Measurements from ENCODE around the gene EPHA10.
"Not testable (repeated sequence)": the region's sequence is repeated elsewhere in the genome, so short reads cannot be mapped to it uniquely, and the experiment has no call there.

Gene EPHA10

DNA sequence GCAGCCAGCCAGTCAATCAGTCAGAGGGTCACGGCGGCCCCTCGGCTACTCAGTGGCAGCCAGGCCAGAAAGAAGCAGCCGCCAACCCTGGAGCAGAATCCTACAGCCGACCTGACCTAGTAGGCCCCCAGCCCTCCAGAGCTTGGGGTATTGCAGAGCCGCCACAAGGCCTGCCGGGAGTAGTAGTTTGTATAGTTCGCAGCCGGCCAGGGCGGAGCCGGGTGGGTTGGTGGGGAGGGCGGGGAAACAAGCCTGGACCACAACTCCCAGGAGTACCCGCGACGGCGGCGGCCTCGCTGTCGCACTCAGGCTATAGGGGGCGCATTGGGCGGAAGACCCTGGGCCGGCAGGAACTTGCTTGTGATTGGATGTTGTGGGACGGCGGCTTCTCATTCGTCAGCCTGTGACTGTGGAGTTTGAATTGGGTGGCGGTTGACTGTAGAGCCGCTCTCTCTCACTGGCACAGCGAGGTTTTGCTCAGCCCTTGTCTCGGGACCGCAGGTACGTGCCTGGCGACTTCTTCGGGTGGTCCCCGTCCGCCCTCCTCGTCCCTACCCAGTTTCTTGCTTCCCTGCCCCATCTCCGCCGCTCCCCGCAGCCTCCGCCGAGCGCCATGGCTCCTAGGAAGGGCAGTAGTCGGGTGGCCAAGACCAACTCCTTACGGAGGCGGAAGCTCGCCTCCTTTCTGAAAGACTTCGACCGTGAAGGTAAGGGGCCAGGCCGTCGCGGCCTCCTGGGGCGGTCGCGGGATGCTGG, 72.7 kb downstream of the EPHA10 start, which contains the start of gene CDCA8:
Gene CDCA8, plus strand, starts transcription at position 439 of the 756 bp plus-strand sequence. Its CDS starts 175 bp downstream, at position 614.
- Histone ChIP-seq H3K9me3 (ENCODE audit: insufficient read depth, low read length) (no peaks in the 10 kb centered on the region), H4K20me1 (ENCODE audit: low read depth, low read length) (no peaks in the 10 kb centered on the region), H3K4me3 (ENCODE audit: insufficient read depth, low read length, poor library complexity, severe bottlenecking) (peak within 1 kb of the TSS; percentile 74), H3K9me2 (replicated peaks; ENCODE audit: insufficient read depth, low read length) (no peaks in the 10 kb centered on the region), H3K27me3 (ENCODE audit: low read length) (no peaks in the 10 kb centered on the region), H3F3A (ENCODE audit: insufficient read depth) (no peaks in the 10 kb centered on the region; the same call in 1 of the 2 replicates), H3K79me2 (ENCODE audit: insufficient read depth, low read length) (peaks cover 65% of the 10 kb centered on the region), H3K27ac (ENCODE audit: low read depth, low read length) (peak within 1 kb of the TSS; percentile 80), H3K9ac (ENCODE audit: low read length) (peak within 1 kb of the TSS; percentile 90), H3K36me3 (ENCODE audit: low read length) (peaks cover 23% of the 10 kb centered on the region; the same call in 1 of the 2 replicates), H3K4me2 (ENCODE audit: low read depth, low read length, poor library complexity, severe bottlenecking) (peak within 1 kb of the TSS; percentile 90), H2AFZ (ENCODE audit: low read depth, low read length, severe bottlenecking) (peak within 1 kb of the TSS; percentile 79)
- TF ChIP-seq CTCF (IDR thresholded peaks at IDR 0.05; ENCODE audit: insufficient read depth, low read length, poor library complexity, severe bottlenecking) (peak; percentile 63), EZH2phosphoT487 (conservative IDR thresholded peaks at IDR 0.05; ENCODE audit: low read length) (no peak)

GRCh38 chr1:37691497-37692077, 73.3 kb downstream of the EPHA10 start:
- no peaks in the 10 kb centered on the region for H3K9me3 ChIP-seq (ENCODE audit: insufficient read depth, low read length)
- TF ChIP-seq EZH2phosphoT487 (conservative IDR thresholded peaks at IDR 0.05; ENCODE audit: low read length) (no peak), CTCF (IDR thresholded peaks at IDR 0.05; ENCODE audit: insufficient read depth, low read length, poor library complexity, severe bottlenecking) (no peak)
- no peaks in the 10 kb centered on the region for H3F3A ChIP-seq (ENCODE audit: insufficient read depth)
- peak overlapping the region; percentile 69 for H3K4me3 ChIP-seq (ENCODE audit: insufficient read depth, low read length, poor library complexity, severe bottlenecking)
- H4K20me1 ChIP-seq (ENCODE audit: low read depth, low read length), result no peaks in the 10 kb centered on the region
- peak overlapping the region; percentile 76 for H3K27ac ChIP-seq (ENCODE audit: low read depth, low read length)
- H2AFZ ChIP-seq (ENCODE audit: low read depth, low read length, severe bottlenecking), result peak overlapping the region; percentile 79
- no peaks in the 10 kb centered on the region for H3K27me3 ChIP-seq (ENCODE audit: low read length)
- peaks cover 16% of the 10 kb centered on the region; the same call in 1 of the 2 replicates for H3K36me3 ChIP-seq (ENCODE audit: low read length)
- peak overlapping the region; percentile 90 for H3K4me2 ChIP-seq (ENCODE audit: low read depth, low read length, poor library complexity, severe bottlenecking)
- peaks cover 59% of the 10 kb centered on the region for H3K79me2 ChIP-seq (ENCODE audit: insufficient read depth, low read length)
- no peaks in the 10 kb centered on the region for H3K9me2 ChIP-seq (replicated peaks; ENCODE audit: insufficient read depth, low read length)
- peak overlapping the region; percentile 72 for H3K9ac ChIP-seq (ENCODE audit: low read length)

GRCh38 chr1:37688926-37689325, 76.0 kb downstream of the EPHA10 start:
- Histone ChIP-seq H3K79me2 (ENCODE audit: insufficient read depth, low read length) (peaks cover 40% of the 10 kb centered on the region), H3K27me3 (ENCODE audit: low read length) (no peaks in the 10 kb centered on the region), H3K9me2 (replicated peaks; ENCODE audit: insufficient read depth, low read length) (no peaks in the 10 kb centered on the region), H4K20me1 (ENCODE audit: low read depth, low read length) (no peaks in the 10 kb centered on the region), H3K9me3 (ENCODE audit: insufficient read depth, low read length) (no peaks in the 10 kb centered on the region), H3K4me3 (ENCODE audit: insufficient read depth, low read length, poor library complexity, severe bottlenecking) (peak overlapping the region; percentile 88), H3F3A (ENCODE audit: insufficient read depth) (peaks cover 7% of the 10 kb centered on the region; the same call in 1 of the 2 replicates), H3K36me3 (ENCODE audit: low read length) (0 out of 2 replicates have a peak, but pooled peaks cover 3% of the 10 kb centered on the region), H3K9ac (ENCODE audit: low read length) (peak overlapping the region; percentile 72), H3K27ac (ENCODE audit: low read depth, low read length) (no peak overlapping the region), H2AFZ (ENCODE audit: low read depth, low read length, severe bottlenecking) (no peak overlapping the region), H3K4me2 (ENCODE audit: low read depth, low read length, poor library complexity, severe bottlenecking) (peak overlapping the region; percentile 81)
- no peak for TF ChIP-seq CTCF (IDR thresholded peaks at IDR 0.05; ENCODE audit: insufficient read depth, low read length, poor library complexity, severe bottlenecking)
- TF ChIP-seq EZH2phosphoT487 (conservative IDR thresholded peaks at IDR 0.05; ENCODE audit: low read length), result no peak

DNA sequence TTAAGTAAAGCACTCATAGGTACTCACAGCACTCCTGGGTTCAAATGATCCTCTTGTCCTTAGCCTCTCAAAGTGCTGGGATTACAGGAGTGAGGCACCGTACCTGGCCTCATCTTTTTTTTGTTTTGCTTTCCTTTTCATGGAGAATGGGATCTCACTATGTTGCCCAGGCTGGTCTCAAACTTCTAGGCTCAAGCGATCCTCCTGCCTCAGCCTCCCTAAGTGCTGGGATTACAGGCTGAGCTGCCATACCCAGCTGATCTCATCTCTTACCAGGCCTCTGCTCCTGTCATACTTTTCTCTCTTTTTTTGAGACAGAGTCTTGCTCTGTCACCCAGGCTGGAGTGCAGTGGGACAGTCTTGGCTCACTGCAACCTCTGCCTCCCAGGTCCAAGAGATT, 77.2 kb downstream of the EPHA10 start:
- H3K79me2 ChIP-seq (ENCODE audit: insufficient read depth, low read length), result peaks cover 29% of the 10 kb centered on the region
- not testable (repeated sequence) for H3K4me2 ChIP-seq (ENCODE audit: low read depth, low read length, poor library complexity, severe bottlenecking); H3K9me2 ChIP-seq (replicated peaks; ENCODE audit: insufficient read depth, low read length); H3K36me3 ChIP-seq (ENCODE audit: low read length); H3K9me3 ChIP-seq (ENCODE audit: insufficient read depth, low read length); H3K27ac ChIP-seq (ENCODE audit: low read depth, low read length); H2AFZ ChIP-seq (ENCODE audit: low read depth, low read length, severe bottlenecking); H3K9ac ChIP-seq (ENCODE audit: low read length); H3K27me3 ChIP-seq (ENCODE audit: low read length); H4K20me1 ChIP-seq (ENCODE audit: low read depth, low read length); H3K4me3 ChIP-seq (ENCODE audit: insufficient read depth, low read length, poor library complexity, severe bottlenecking)
- H3F3A ChIP-seq (ENCODE audit: insufficient read depth), result peaks cover 15% of the 10 kb centered on the region

All from SU-DHL-6 (cell line).